Right lobe of liver (tissue), 6 donors: ENCODE results near the gene SLC38A3. TPM values are rescaled to one million over a fixed set of nuclear protein-coding genes. Genes with fewer than 3 reads are reported as not detected.

ENCODE experiments used
- ATAC-seq, 4 donors: fragments of 200-7000 bp; cut with Tn5 transposase; one replicate each; pipeline ENCODE4 v1.9.1; 2020; ENCODE audit warnings: mild to moderate bottlenecking in 4 of 4, moderate library complexity in 4 of 4
- DNase-seq, 3 donors: peaks; one replicate each; pipeline ENCODE4 v3.0.0-alpha.2; 2020
- H3K27ac ChIP-seq, 3 donors: fragments of 200-600 bp; one replicate each; pipeline ENCODE4 v1.8.0; 2022
- H3K27me3 ChIP-seq, 2 donors: fragments of 200-600 bp; one replicate each; pipeline ENCODE4 v1.8.0; 2022
- H3K36me3 ChIP-seq, 4 donors: fragments of 200-600 bp; sonication (generic) in 1 of 4; one replicate each; pipeline versions ENCODE4 v1.5.1 to v1.8.0; 2017 to 2022; ENCODE audit warnings: control low read depth in 1 of 4
- H3K4me1 ChIP-seq, 4 donors: fragments of 200-600 bp; sonication (generic) in 1 of 4; one replicate each; pipeline versions ENCODE4 v1.5.1 to v1.8.0; 2017 to 2022; ENCODE audit warnings: control low read depth in 1 of 4
- H3K4me3 ChIP-seq, 3 donors: fragments of 200-600 bp; one replicate each; pipeline ENCODE4 v1.8.0; 2022
- H3K9me3 ChIP-seq, 4 donors: fragments of 200-600 bp; sonication (generic) in 1 of 4; one replicate each; pipeline versions ENCODE4 v1.5.1 to v1.8.0; 2017 to 2022; ENCODE audit warnings: control low read depth in 1 of 4
- CTCF ChIP-seq, 4 donors: fragments of 200-600 bp in 3 of 4; fragments of 450-650 bp in 1 of 4; IDR thresholded peaks; one replicate each; pipeline versions ENCODE4 v1.5.1 to v1.8.0; 2016 to 2022; ENCODE audit warnings: antibody characterized with exemption in 4 of 4, mild to moderate bottlenecking in 2 of 4
- POLR2A ChIP-seq: fragments of 450-650 bp; IDR thresholded peaks from one replicate; pipeline ENCODE4 v1.6.1; 2017; ENCODE audit warnings: antibody characterized with exemption, mild to moderate bottlenecking
- WGBS: methylation state at CpG from one replicate; pipeline ENCODE4 v1.1.6; 2018; ENCODE audit warnings: low coverage, low lambda C conversion rate; ENCODE audit not compliant: insufficient coverage; ENCODE audit errors: missing lambda C conversion rate; 5-methylcytosine and 5-hydroxymethylcytosine counted together
- intact Hi-C, 2 donors: fragments of 100-400 bp; cut with DNase I; formaldehyde crosslinking; loops; one replicate each; pipeline versions ENCODE4 v1.11.2 to v1.14.1; 2022
- total RNA-seq, 6 experiments: library from RNA; depleted of rRNA in 2 of 6; stranded (reverse); fragments of >200 nt in 2 of 6; fragmentation: NEBNext Ultra II Directional in 3 of 6; extraction: Animal tissue kit (Norgen Biotek cat#: 25700) in 3 of 6; gene quantifications; one replicate each; pipeline versions ENCODE4 v1.1.0 to v1.2.4, GENCODE V29; 2016 to 2023
- donor health status: DM: no; HTN: yes; CAD: no.
- donor health status: DM: no; HTN: no; CAD: no.
- donor health status: DM: no; HTN: no; CAD: no.
- donor health status: DM: no; HTN: yes; CAD: no.
- donor health status: DM: no; HTN: yes; CAD: no.

Gene SLC38A3
- total RNA-seq, 6 experiments from 2014 or later, result 77.7 to 311 (median 190) TPM

DNA sequence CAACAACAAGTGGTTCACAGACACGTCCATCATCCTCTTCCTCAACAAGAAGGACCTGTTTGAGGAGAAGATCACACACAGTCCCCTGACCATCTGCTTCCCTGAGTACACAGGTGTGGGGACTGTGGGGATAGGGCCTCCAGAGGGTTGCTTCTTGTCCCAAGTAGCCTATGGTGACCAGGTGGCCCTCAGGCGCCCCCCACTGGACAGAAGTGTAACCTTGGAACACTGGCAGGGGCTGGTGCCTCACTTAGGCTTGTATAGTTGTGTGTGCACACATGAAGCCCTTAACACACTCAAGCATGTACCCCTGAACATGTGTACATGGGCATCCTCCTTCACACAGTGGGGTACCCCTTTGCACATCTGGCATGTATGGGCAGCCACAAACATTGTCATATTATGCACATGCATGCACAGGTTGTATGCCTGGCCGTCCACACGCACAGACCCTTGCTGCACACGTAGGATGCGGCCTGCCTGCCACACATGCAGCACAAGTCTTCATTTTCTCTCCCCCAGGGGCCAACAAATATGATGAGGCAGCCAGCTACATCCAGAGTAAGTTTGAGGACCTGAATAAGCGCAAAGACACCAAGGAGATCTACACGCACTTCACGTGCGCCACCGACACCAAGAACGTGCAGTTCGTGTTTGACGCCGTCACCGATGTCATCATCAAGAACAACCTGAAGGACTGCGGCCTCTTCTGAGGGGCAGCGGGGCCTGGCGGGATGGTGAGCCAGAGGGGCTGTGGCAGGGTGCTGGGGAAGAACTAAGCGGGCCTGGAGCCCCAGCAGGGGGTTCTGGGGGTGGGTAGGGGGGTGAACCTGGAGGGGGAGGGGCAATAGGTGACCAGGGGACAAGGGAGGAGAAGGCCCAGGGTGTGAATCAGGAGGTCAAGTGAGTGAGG lies 52.2 kb downstream of the SLC38A3 start:
- Histone ChIP-seq H3K27ac (no peak overlapping the region), H3K4me3 (no peak overlapping the region), H3K9me3 (no peaks in the 10 kb centered on the region), H3K27me3 (no peaks in the 10 kb centered on the region), H3K4me1 (peaks cover 0 to 30% (median 13%) of the 10 kb centered on the region in 4 donors), H3K36me3 (peaks cover 0 to 31% (median 22%) of the 10 kb centered on the region in 4 donors)
- ATAC-seq (no peak), DNase-seq (no peak)
- TF ChIP-seq CTCF (IDR thresholded peaks at IDR 0.05) (peak; percentile 43 to 53 (median 50)), POLR2A (no peak)
- 97% methylated on average over 18 of the region's 20 CpGs for WGBS
- intact Hi-C loops, result no loop called here

DNA sequence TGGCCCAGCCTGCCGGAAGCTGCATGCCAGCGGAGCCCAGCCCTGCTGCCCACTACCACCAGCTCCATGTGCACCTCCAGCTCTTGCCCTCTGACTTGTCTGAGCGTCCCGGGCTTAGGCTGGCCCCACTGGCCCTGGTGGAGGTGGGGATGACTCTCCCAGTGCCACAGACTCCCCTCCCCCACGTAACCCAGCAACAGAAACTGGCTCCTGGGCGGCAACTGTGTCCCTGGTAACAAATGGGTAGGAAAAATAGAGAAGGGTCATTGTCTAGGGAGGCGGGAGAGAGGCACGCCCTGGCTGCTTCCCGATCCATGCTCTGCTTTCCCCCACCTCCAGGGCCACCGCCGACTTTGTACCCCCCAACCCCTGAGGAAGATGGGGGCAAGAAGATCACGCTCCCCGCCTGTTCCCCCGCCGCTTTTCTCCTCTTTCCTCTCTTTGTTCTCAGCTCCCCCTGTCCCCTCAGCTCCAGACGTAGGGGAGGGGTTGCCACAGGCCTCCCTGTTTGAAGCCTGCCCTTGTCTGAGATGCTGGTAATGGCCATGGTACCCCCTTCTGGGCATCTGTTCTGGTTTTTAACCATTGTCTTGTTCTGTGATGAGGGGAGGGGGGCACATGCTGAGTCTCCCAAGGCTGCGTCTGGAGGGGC lies 53.1 kb downstream of the SLC38A3 start:
- intact Hi-C loops, result no loop called here

GRCh38 chr3:50258979-50259378 lies 53.9 kb downstream of the SLC38A3 start:
- Histone ChIP-seq H3K27me3 (no peaks in the 10 kb centered on the region), H3K9me3 (no peaks in the 10 kb centered on the region), H3K4me1 (peaks cover 0 to 26% (median 10%) of the 10 kb centered on the region in 4 donors), H3K4me3 (no peak overlapping the region), H3K36me3 (peaks cover 0 to 26% (median 18%) of the 10 kb centered on the region in 4 donors), H3K27ac (no peak overlapping the region)
- TF ChIP-seq POLR2A, result no peak
- no peak for TF ChIP-seq CTCF (IDR thresholded peaks at IDR 0.05)
- WGBS, result 68% methylated on average over 9 of the region's 16 CpGs
- DNase-seq, result no peak
- intact Hi-C loops, result no loop called here
- no peak for ATAC-seq

More for the DNA sequence above, 53.1 kb downstream of the SLC38A3 start:
- peaks cover 0 to 30% (median 13%) of the 10 kb centered on the region in 4 donors for H3K4me1 ChIP-seq
- WGBS, result 50% methylated on average over 1 of the region's 17 CpGs
- DNase-seq (no peak), ATAC-seq (no peak)
- H3K27me3 ChIP-seq, result no peaks in the 10 kb centered on the region
- H3K4me3 ChIP-seq, result no peak overlapping the region
- peaks cover 0 to 26% (median 18%) of the 10 kb centered on the region in 4 donors for H3K36me3 ChIP-seq
- no peak overlapping the region for H3K27ac ChIP-seq
- TF ChIP-seq POLR2A (no peak), CTCF (IDR thresholded peaks at IDR 0.05) (no peak)
- no peaks in the 10 kb centered on the region for H3K9me3 ChIP-seq

DNA sequence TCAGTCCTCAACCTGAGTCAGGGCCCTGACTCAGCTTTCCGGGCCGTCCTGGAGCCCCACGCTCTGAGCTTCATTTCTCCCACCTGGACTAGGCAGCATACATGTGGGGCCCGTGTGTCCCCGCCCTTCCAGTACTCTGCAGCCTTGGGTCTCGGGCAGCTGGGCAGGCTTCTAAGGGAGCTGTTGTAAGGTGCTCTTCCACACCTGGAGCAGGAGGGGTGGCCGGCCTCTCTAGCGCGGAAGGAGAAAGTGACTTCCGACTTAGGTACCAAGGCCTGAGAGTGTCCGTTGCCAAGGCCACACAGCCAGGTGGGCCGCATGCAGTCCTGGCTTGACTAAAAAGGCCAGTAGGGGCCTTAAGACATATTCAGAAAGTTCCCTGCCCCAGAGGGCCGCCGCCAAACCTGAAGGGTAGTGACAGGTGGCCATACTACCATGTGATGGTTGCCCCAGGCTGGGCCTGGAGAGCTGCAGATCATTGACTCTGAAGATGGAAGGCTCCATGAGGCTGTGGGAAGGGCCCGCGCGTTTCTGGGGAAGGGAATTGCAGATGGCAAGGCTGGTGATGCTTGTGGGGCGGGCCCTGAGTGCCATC lies 54.5 kb downstream of the SLC38A3 start:
- WGBS, result no CpG with 5 or more reads among the region's 18 CpGs
- no peaks in the 10 kb centered on the region for H3K27me3 ChIP-seq
- H3K36me3 ChIP-seq, result peaks cover 0 to 26% (median 18%) of the 10 kb centered on the region in 4 donors
- ATAC-seq (no peak), DNase-seq (no peak)
- intact Hi-C loops, result loop anchor here in 1 of 2 donors (10.0 kb wide), 1 partner anchor 135 kb away; no protein-coding TSS in a partner anchor
- no peak for TF ChIP-seq POLR2A
- no peak for TF ChIP-seq CTCF (IDR thresholded peaks at IDR 0.05)
- H3K27ac ChIP-seq, result peak overlapping the region in 2 of 3 donors; percentile 95
- H3K4me3 ChIP-seq, result peak overlapping the region in 2 of 3 donors; percentile 56 to 60
- peaks cover 0 to 21% (median 6%) of the 10 kb centered on the region in 4 donors for H3K4me1 ChIP-seq
- H3K9me3 ChIP-seq, result no peaks in the 10 kb centered on the region
